ENCODE data around the gene ZNF148.
"Not testable (repeated sequence)": the region's sequence is repeated elsewhere in the genome, so short reads cannot be mapped to it uniquely, and the experiment has no call there.

ZNF148 gene

DNA sequence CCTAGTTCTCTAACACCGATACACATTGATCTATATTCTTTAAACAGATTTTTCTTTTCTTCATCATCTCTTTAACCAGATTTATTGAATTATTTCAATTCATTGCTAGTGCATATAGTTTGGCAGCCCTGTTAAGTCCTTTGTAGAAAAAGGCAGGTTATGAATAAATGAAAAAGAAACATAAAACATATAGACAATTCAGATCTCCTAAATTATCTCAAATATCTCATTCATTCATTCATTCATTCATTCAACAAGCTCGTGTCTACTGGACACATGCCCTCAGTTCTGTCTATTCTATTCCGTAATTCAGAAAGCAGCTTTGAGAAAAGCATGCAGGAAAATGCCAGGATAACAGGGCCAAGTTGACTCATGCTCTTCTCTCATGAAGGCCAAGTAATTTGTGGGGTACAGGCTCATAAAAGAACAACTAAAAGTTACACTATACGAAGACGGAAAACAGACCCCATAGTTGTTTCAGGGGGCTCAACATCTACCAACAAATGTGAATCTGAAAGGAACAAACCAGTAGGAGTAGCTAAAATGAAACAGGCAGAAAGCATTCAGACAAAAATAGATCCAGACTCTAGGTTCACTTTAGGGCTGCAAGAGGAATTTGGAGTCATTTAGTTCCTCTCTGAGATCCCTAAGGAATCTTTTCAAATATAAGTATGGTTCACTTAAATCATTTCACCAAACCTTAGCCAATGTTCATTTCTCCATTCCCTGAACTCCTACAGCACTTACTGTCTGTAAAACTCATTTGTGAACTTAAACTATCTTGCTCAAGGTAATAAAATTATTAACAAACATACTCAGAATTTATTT, 7.5 kb downstream of the ZNF148 start:
- DNase-seq = no peak

- DNase-seq = no peak
Measured at GRCh38 chr3:125366132-125366531, 9.0 kb downstream of the ZNF148 start.

- DNase-seq = no peak
Measured at GRCh38 chr3:125359700-125360099, 15.4 kb downstream of the ZNF148 start.

- no peak for DNase-seq
Measured at GRCh38 chr3:125358923-125359322, 16.2 kb downstream of the ZNF148 start.

GRCh38 chr3:125357837-125358236, 17.3 kb downstream of the ZNF148 start:
- DNase-seq = no peak

DNA sequence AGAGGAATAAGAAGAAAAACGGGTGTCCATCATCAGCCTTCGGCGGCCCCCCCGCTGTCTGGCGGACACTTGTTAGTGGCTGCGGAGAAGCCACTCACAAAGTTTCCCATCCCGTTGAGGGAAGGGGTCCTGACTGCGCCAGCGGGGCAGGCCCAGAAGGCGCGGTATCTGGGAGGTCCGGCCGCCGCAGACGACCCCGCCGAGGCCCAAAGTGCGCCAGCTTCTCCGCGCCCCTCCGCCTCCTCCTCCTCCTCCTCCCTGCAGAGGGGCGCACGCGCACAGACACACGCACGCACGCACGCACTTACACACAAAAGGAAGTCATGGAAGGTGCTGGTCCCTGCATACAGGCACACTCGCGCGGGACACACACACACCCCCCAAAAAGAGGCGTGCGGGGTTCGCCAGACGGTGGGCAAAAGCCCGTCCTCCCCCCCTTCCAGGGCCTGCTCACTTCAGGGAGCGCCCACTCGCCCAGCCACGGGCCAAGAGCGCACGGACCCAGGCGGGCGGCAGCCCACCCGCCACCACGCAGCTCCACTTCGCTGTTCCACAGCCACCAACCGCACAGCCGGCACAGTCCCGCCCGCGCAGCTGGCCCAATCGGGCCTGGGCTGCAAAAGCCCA, 18.0 kb downstream of the ZNF148 start:
- peak; percentile 72 for DNase-seq

GRCh38 chr3:125356140-125357026, 18.7 kb downstream of the ZNF148 start:
- DNase-seq = no peak

DNA sequence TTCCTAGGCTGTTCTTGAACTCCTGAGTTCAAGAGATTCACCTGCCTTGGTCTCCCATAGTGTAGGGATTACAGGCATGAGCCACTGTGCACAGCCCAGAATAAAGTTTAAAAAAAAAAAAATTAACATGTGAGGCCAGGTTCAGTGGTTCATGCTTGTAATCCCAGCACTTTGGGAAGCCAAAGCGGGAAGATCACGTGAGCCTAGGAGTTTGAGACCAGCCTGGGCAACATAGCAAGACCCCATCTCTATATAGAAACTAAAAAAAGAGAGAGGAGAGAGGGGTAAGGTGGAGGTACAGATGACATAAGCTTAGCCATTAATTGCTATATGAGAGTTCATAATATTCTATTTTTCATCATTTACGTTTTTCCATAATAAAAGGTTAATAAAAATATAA, 21.5 kb downstream of the ZNF148 start:
- DNase-seq = no peak

GRCh38 chr3:125353128-125353527, 22.0 kb downstream of the ZNF148 start:
- no peak for DNase-seq

DNA sequence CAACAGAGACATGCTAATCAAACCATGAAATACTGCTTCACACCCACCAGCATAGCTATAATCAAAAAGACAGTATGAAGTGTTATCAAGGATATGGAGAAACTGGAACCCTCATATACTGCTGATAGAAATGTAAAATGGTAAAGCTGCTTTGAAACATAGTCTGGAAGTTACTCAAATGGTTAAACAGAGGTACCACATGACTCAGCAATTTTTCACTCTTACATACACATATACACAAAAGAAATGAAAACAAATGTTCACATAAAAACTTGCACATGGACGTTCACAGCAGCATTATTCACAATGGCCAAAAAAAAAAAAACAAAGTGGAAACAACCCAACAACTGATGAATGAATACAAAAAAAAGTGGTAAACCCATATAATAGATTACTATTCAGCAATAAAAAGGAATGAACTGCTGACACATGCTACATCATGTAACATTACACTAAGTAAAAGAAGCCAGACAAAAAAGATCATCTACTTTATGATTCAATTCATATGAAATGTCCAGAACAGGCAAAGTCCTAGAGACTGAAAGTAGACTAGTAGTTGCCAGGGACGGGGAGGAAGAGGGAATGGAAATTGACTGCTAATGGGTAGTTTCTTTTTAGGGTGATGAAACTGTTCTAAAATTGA, 23.2 kb downstream of the ZNF148 start:
- DNase-seq = no peak

- DNase-seq = no peak
Measured at GRCh38 chr3:125351152-125351551, 24.0 kb downstream of the ZNF148 start.

DNA sequence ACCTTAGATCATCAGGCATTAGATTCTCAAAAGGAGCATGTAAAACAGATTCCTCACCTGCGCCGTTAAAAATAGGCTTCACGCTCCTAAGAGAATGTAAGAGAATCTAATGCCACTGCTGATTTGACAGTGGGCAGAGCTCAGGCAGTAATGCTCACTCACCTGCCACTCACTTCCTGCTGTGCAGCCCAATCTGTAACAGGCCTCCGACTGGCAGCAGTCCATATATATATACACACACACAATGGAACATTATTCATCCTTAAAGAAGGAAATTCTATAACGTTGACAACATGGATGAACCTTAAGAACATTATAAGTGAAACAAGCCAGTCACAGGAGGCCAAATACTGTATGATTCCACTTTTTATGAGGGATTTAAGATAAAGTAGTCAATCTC, 24.5 kb downstream of the ZNF148 start:
- no peak for DNase-seq

- DNase-seq = no peak
Measured at GRCh38 chr3:125349556-125350165, 25.5 kb downstream of the ZNF148 start.

DNA sequence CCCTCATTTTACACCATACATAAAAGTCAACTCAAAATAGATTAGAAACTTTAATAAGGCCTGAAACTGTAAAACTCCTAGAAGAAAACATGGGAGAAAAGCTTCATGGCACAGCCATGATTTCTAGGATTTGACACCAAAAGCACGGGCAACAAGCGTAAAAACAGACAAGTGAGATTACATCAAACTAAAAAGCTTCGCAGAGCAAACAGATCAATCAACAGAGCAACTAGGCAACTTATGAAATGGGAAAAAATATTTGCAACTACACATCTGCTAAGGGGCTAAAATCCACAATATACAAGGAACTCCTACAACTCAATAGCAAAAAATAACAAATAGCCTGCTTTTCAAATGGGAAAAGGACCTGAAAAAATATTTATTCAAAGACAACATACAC, 26.1 kb downstream of the ZNF148 start:
- no peak for DNase-seq

GRCh38 chr3:125343367-125343766, 31.8 kb downstream of the ZNF148 start:
- DNase-seq = not testable (repeated sequence)

DNA sequence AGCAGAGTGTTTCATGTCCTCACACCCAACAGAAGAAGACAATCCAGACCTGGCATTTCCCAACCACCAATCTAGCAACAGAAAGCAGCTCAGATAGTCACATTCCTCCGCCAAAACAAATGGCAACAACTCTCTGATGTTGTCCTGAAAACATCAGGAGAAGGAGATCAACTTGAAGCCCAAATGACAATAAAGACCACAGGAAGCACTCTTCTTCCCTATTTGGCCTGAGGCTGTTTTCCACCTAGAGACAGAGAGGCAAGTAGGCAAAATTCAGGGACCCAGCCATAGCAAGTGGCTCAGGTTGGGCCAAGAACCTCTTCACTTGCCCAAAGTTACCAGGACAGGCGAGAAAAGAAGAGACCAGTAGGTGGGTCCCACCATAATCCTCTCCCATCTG, 35.0 kb downstream of the ZNF148 start:
- no peak for DNase-seq

GRCh38 chr3:125337506-125337905, 37.6 kb downstream of the ZNF148 start:
- no peak for DNase-seq

DNA sequence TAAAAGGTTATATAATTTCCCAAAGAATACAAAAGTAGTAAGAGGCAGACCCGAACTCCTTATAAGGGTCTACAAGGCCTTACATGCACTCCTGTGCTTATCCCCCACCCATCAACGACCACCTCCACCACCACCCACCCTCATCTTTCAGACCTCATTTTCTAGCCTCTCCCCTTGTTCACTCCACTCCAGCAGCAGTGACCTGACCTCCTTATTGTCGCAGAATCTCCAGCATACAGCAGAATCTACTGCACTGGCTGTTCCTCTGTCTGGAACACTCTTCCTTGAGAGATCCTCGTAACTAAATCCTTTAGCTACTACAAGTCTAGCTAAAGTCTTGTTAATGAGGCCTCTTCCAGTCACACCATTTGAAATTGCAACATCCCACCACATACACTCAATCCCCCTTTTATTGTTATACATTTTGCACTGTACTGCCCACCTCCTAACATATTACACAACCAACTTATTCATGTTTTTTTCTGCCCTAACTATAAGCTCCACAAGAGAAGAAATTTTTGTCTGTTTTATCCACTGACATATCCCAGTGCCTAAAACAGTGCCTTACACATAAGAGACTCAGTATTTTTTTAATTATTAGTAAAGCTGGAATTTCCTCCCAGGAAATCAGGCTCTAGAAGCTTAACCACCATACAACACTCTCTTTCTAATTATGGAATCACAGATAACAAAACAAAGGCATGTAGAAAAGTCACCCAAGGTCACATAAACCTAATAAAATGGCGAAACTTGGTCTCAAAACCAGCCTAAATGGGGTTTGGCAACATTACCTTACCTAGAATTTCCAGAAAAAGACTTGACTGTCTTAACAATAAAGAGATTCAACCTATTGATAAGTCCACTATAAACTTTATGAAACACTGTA, 40.2 kb downstream of the ZNF148 start:
- DNase-seq = no peak

DNA sequence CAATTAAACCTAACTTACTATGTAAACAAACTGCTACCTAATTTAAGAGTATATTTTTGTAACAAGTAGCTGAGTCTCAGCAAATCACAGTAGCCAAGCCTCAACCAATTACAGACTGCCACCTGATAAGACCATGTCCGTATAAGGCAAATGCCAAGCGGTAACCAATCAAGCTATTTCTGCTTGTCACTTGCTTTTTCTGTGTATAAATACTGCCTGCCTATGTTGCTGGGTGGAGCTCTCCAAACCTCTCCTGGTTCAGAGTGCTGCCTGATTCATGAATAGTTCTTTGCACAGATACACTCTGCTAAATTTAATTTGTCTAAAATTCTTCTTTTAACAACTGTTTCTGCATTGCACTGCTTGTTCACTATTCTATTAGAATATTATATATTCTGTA, 42.6 kb downstream of the ZNF148 start:
- no peak for DNase-seq

GRCh38 chr3:125331243-125331642, 43.9 kb downstream of the ZNF148 start:
- DNase-seq = no peak

GRCh38 chr3:125326957-125327356, 48.2 kb downstream of the ZNF148 start:
- no peak for DNase-seq

DNA sequence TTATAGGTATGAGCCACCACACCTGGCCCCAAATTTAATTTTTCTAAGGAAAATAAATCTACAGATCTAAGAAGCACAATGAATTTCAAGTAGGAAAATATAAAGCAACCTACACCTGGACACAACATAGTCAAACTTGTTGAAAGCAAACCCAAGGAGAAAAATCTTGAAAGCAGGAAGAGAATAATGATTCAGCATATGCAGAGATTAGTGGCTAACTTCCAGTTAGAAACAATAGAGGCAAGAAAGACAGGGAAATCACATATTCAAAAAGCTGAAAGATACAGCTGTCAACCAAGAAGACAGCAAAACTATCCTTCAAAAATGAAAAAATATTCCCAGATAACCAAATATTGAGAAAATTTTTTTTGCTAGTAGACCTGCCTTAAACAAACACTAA, 49.4 kb downstream of the ZNF148 start:
- no peak for DNase-seq

All from stimulated activated CD8-positive, alpha-beta memory T cell treated with anti-CD3 and anti-CD28 coated beads, Interleukin-4, amount 100 ng/mL, for 48 hours (primary cell).